GM23338 (cell line): ENCODE results near the gene AGBL4. TPM values are rescaled to one million over a fixed set of nuclear protein-coding genes. Genes with fewer than 3 reads are reported as not detected.

ENCODE experiments used
- ATAC-seq: fragments of 200-7000 bp; cut with Tn5 transposase; 3 replicates; pipeline ENCODE4 v1.9.1; 2020
- DNase-seq: peaks from one replicate; pipeline ENCODE4 v3.0.0-alpha.2; 2015; ENCODE audit warnings: low spot score
- H2AFZ ChIP-seq: fragments of 200-600 bp; sonication (generic); 2 replicates; pipeline ENCODE4 v1.8.0; 2016; ENCODE audit warnings: antibody characterized with exemption, mild to moderate bottlenecking, moderate library complexity
- H3F3A ChIP-seq: fragments of 200-600 bp; sonication (generic); replicated peaks from 2 replicates; pipeline ENCODE4 v1.8.0; 2017; ENCODE audit warnings: antibody characterized with exemption, mixed run types, low read depth
- H3K27ac ChIP-seq: fragments of 200-600 bp; sonication (generic); 2 replicates; pipeline ENCODE4 v1.6.1; 2016; ENCODE audit warnings: low read depth
- H3K27me3 ChIP-seq: fragments of 200-600 bp; sonication (generic); 2 replicates; pipeline ENCODE4 v1.8.0; 2016; ENCODE audit warnings: mild to moderate bottlenecking, mixed run types, moderate library complexity; ENCODE audit not compliant: insufficient read depth
- H3K36me3 ChIP-seq: fragments of 200-600 bp; sonication (generic); 2 replicates; pipeline ENCODE4 v1.8.0; 2016; ENCODE audit warnings: mild to moderate bottlenecking; ENCODE audit not compliant: insufficient read depth
- H3K4me1 ChIP-seq: fragments of 200-600 bp; sonication (generic); 2 replicates; pipeline ENCODE4 v1.8.0; 2016; ENCODE audit warnings: mild to moderate bottlenecking, moderate library complexity; ENCODE audit not compliant: insufficient read depth
- H3K4me2 ChIP-seq: fragments of 200-600 bp; sonication (generic); 2 replicates; pipeline ENCODE4 v1.7.1; 2017; ENCODE audit warnings: mixed run types
- H3K4me3 ChIP-seq: fragments of 200-600 bp; sonication (generic); 2 replicates; pipeline ENCODE4 v1.6.1; 2016; ENCODE audit warnings: mixed run types
- H3K79me2 ChIP-seq: fragments of 200-600 bp; sonication (generic); replicated peaks from 2 replicates; pipeline ENCODE4 v1.8.0; 2017; ENCODE audit warnings: mild to moderate bottlenecking; ENCODE audit not compliant: insufficient read depth
- H3K9me2 ChIP-seq: fragments of 200-600 bp; sonication (generic); 2 replicates; pipeline ENCODE4 v1.8.0; 2017; ENCODE audit not compliant: insufficient read depth
- H4K20me1 ChIP-seq: fragments of 200-600 bp; sonication (generic); replicated peaks from 2 replicates; pipeline ENCODE4 v1.8.0; 2017; ENCODE audit warnings: mild to moderate bottlenecking; ENCODE audit not compliant: insufficient read depth
- H3K27ac Mint-ChIP-seq: 2 replicates; pipeline ENCODE4 v1.8.0; 2020; ENCODE audit warnings: inconsistent platforms, mild to moderate bottlenecking, moderate library complexity, mixed read lengths
- H3K27me3 Mint-ChIP-seq: 3 replicates; pipeline ENCODE4 v1.8.0; 2022; ENCODE audit warnings: low read depth, mild to moderate bottlenecking, moderate library complexity, mixed read lengths, inconsistent platforms; ENCODE audit not compliant: insufficient read depth, poor library complexity
- H3K36me3 Mint-ChIP-seq: 3 replicates; pipeline ENCODE4 v1.8.0; 2021; ENCODE audit warnings: low read depth, mild to moderate bottlenecking, inconsistent platforms, moderate library complexity, mixed read lengths
- H3K4me1 Mint-ChIP-seq: 3 replicates; pipeline ENCODE4 v1.8.0; 2020; ENCODE audit warnings: mild to moderate bottlenecking, inconsistent platforms, mixed read lengths
- H3K4me3 Mint-ChIP-seq: 3 replicates; pipeline ENCODE4 v1.8.0; 2021; ENCODE audit warnings: moderate library complexity, mild to moderate bottlenecking, inconsistent platforms, mixed read lengths
- H3K9me3 Mint-ChIP-seq: 3 replicates; pipeline ENCODE4 v1.8.0; 2020; ENCODE audit warnings: moderate library complexity, mild to moderate bottlenecking, inconsistent platforms, mixed read lengths
- CREB1 ChIP-seq: fragments of 250-450 bp; sonication (Bioruptor Pico); IDR thresholded peaks from 2 replicates; pipeline ENCODE4 v1.5.0; 2020; ENCODE audit warnings: low read depth, mild to moderate bottlenecking, moderate library complexity
- CTCF ChIP-seq, 2 experiments: fragments of 200-600 bp in 1 of 2; sonication (generic) in 1 of 2; conservative IDR thresholded peaks; 2 replicates each; pipeline versions ENCODE4 v1.5.1 to v1.6.1; 2016 to 2017; ENCODE audit warnings: antibody characterized with exemption in 2 of 2, low read depth in 2 of 2, mild to moderate bottlenecking in 2 of 2, moderate library complexity in 1 of 2
- ETS1 ChIP-seq: IDR thresholded peaks from 2 replicates; pipeline ENCODE4 v1.6.1; 2016; ENCODE audit warnings: antibody characterized with exemption
- EZH2 ChIP-seq: fragments of 200-600 bp; sonication (generic); IDR thresholded peaks from one replicate; pipeline ENCODE4 v1.8.0; 2017; ENCODE audit warnings: antibody characterized with exemption, mild to moderate bottlenecking, low read depth; ENCODE audit not compliant: unreplicated experiment
- EZH2phosphoT487 ChIP-seq: fragments of 200-600 bp; sonication (generic); IDR thresholded peaks from one replicate; pipeline ENCODE4 v1.8.1; 2018; ENCODE audit warnings: antibody characterized with exemption; ENCODE audit not compliant: unreplicated experiment
- JUNB ChIP-seq: IDR thresholded peaks from one replicate; pipeline ENCODE4 v1.6.1; 2016; ENCODE audit warnings: antibody characterized with exemption; ENCODE audit not compliant: unreplicated experiment
- NANOG ChIP-seq: IDR thresholded peaks from 2 replicates; pipeline ENCODE4 v1.6.1; 2016; ENCODE audit warnings: antibody characterized with exemption, borderline replicate concordance
- POLR2AphosphoS5 ChIP-seq: IDR thresholded peaks from 2 replicates; pipeline ENCODE4 v1.6.1; 2016; ENCODE audit warnings: antibody characterized with exemption, low read depth
- REST ChIP-seq: IDR thresholded peaks from one replicate; pipeline ENCODE4 v1.6.1; 2018; ENCODE audit warnings: antibody characterized with exemption; ENCODE audit not compliant: unreplicated experiment
- STAT1 ChIP-seq: IDR thresholded peaks from one replicate; pipeline ENCODE4 v1.6.1; 2016; ENCODE audit warnings: antibody characterized with exemption; ENCODE audit not compliant: unreplicated experiment
- ZNF114 ChIP-seq: fragments of 250-450 bp; sonication (Bioruptor Pico); IDR thresholded peaks from 2 replicates; pipeline ENCODE4 v1.5.0; 2020; ENCODE audit warnings: mild to moderate bottlenecking, moderate library complexity
- ZNF331 ChIP-seq: fragments of 250-450 bp; sonication (Bioruptor Pico); IDR thresholded peaks from 2 replicates; pipeline ENCODE4 v1.5.0; 2020; ENCODE audit warnings: low read depth, mild to moderate bottlenecking, moderate library complexity
- ZNF462 ChIP-seq: fragments of 250-450 bp; sonication (Bioruptor Pico); IDR thresholded peaks from 2 replicates; pipeline ENCODE4 v1.5.0; 2020; ENCODE audit warnings: mild to moderate bottlenecking, moderate library complexity
- polyA plus RNA-seq: library from polyadenylated mRNA; unstranded; fragments of >200 nt; fragmentation: Nextera tagmentation; extraction: Ambion mirVana; gene quantifications from 2 replicates; pipeline ENCODE4 v1.2.1, GENCODE V29; 2016
- total RNA-seq: library from RNA; depleted of rRNA; stranded (reverse); fragments of >200 nt; shearing (Covaris generic); gene quantifications from 2 replicates; pipeline ENCODE4 v1.2.3, GENCODE V29; 2014

AGBL4 gene
- total and polyA plus RNA-seq, 2 experiments from 2014 or later = 0.91 to 1.5 TPM

- no peak overlapping the region for H3K4me3 ChIP-seq
- H2AFZ ChIP-seq = no peak overlapping the region
- H3K27me3 ChIP-seq = no peaks in the 10 kb centered on the region
- peaks cover 93% of the 10 kb centered on the region for H3K9me3 Mint-ChIP-seq
- no peaks in the 10 kb centered on the region for H3K9me2 ChIP-seq
- H3K27me3 Mint-ChIP-seq = peaks cover 1% of the 10 kb centered on the region
- DNase-seq (no peak), ATAC-seq (no peak)
- TF ChIP-seq ZNF114 (CRISPR knock-in tag) (no peak), EZH2phosphoT487 (no peak), ETS1 (no peak), ZNF462 (no peak), CREB1 (CRISPR knock-in tag) (no peak), REST (no peak), ZNF331 (CRISPR knock-in tag) (no peak), CTCF (conservative IDR thresholded peaks at IDR 0.05; ENCODE audit: low read depth in 2 of 2) (no peak), POLR2AphosphoS5 (no peak), STAT1 (no peak), NANOG (no peak), JUNB (no peak), EZH2 (no peak)
- H3K27ac ChIP-seq = no peak overlapping the region
- no peaks in the 10 kb centered on the region for H3F3A ChIP-seq
- no peaks in the 10 kb centered on the region for H3K79me2 ChIP-seq
- peaks cover 16% of the 10 kb centered on the region; the same call in 2 of the 3 replicates for H3K36me3 Mint-ChIP-seq
- H3K4me2 ChIP-seq = no peak overlapping the region
- H3K4me3 Mint-ChIP-seq = no peak overlapping the region
- H3K4me1 Mint-ChIP-seq = no peaks in the 10 kb centered on the region
- H3K27ac Mint-ChIP-seq = no peak overlapping the region
- H3K4me1 ChIP-seq = no peaks in the 10 kb centered on the region
- H3K36me3 ChIP-seq = peaks cover 7% of the 10 kb centered on the region; the same call in 1 of the 2 replicates
- no peaks in the 10 kb centered on the region for H4K20me1 ChIP-seq
Observed at GRCh38 chr1:49723662-49724061, 300.1 kb downstream of the AGBL4 start.
